GM23338 (cell line): ENCODE measurements around the gene COMMD8. TPM values are rescaled to one million over a fixed set of nuclear protein-coding genes. Genes with fewer than 3 reads are reported as not detected.

Experiments used
- ATAC-seq: fragments of 200-7000 bp; cut with Tn5 transposase; 3 replicates; pipeline ENCODE4 v1.9.1; 2020
- DNase-seq: peaks from one replicate; pipeline ENCODE4 v3.0.0-alpha.2; 2015; ENCODE audit warnings: low spot score
- H2AFZ ChIP-seq: fragments of 200-600 bp; sonication (generic); 2 replicates; pipeline ENCODE4 v1.8.0; 2016; ENCODE audit warnings: antibody characterized with exemption, mild to moderate bottlenecking, moderate library complexity
- H3F3A ChIP-seq: fragments of 200-600 bp; sonication (generic); replicated peaks from 2 replicates; pipeline ENCODE4 v1.8.0; 2017; ENCODE audit warnings: antibody characterized with exemption, mixed run types, low read depth
- H3K27ac ChIP-seq: fragments of 200-600 bp; sonication (generic); 2 replicates; pipeline ENCODE4 v1.6.1; 2016; ENCODE audit warnings: low read depth
- H3K27me3 ChIP-seq: fragments of 200-600 bp; sonication (generic); 2 replicates; pipeline ENCODE4 v1.8.0; 2016; ENCODE audit warnings: mild to moderate bottlenecking, mixed run types, moderate library complexity; ENCODE audit not compliant: insufficient read depth
- H3K36me3 ChIP-seq: fragments of 200-600 bp; sonication (generic); 2 replicates; pipeline ENCODE4 v1.8.0; 2016; ENCODE audit warnings: mild to moderate bottlenecking; ENCODE audit not compliant: insufficient read depth
- H3K4me1 ChIP-seq: fragments of 200-600 bp; sonication (generic); 2 replicates; pipeline ENCODE4 v1.8.0; 2016; ENCODE audit warnings: mild to moderate bottlenecking, moderate library complexity; ENCODE audit not compliant: insufficient read depth
- H3K4me2 ChIP-seq: fragments of 200-600 bp; sonication (generic); 2 replicates; pipeline ENCODE4 v1.7.1; 2017; ENCODE audit warnings: mixed run types
- H3K4me3 ChIP-seq: fragments of 200-600 bp; sonication (generic); 2 replicates; pipeline ENCODE4 v1.6.1; 2016; ENCODE audit warnings: mixed run types
- H3K79me2 ChIP-seq: fragments of 200-600 bp; sonication (generic); replicated peaks from 2 replicates; pipeline ENCODE4 v1.8.0; 2017; ENCODE audit warnings: mild to moderate bottlenecking; ENCODE audit not compliant: insufficient read depth
- H3K9me2 ChIP-seq: fragments of 200-600 bp; sonication (generic); 2 replicates; pipeline ENCODE4 v1.8.0; 2017; ENCODE audit not compliant: insufficient read depth
- H4K20me1 ChIP-seq: fragments of 200-600 bp; sonication (generic); replicated peaks from 2 replicates; pipeline ENCODE4 v1.8.0; 2017; ENCODE audit warnings: mild to moderate bottlenecking; ENCODE audit not compliant: insufficient read depth
- H3K27ac Mint-ChIP-seq: 2 replicates; pipeline ENCODE4 v1.8.0; 2020; ENCODE audit warnings: inconsistent platforms, mild to moderate bottlenecking, moderate library complexity, mixed read lengths
- H3K27me3 Mint-ChIP-seq: 3 replicates; pipeline ENCODE4 v1.8.0; 2022; ENCODE audit warnings: low read depth, mild to moderate bottlenecking, moderate library complexity, mixed read lengths, inconsistent platforms; ENCODE audit not compliant: insufficient read depth, poor library complexity
- H3K36me3 Mint-ChIP-seq: 3 replicates; pipeline ENCODE4 v1.8.0; 2021; ENCODE audit warnings: low read depth, mild to moderate bottlenecking, inconsistent platforms, moderate library complexity, mixed read lengths
- H3K4me1 Mint-ChIP-seq: 3 replicates; pipeline ENCODE4 v1.8.0; 2020; ENCODE audit warnings: mild to moderate bottlenecking, inconsistent platforms, mixed read lengths
- H3K4me3 Mint-ChIP-seq: 3 replicates; pipeline ENCODE4 v1.8.0; 2021; ENCODE audit warnings: moderate library complexity, mild to moderate bottlenecking, inconsistent platforms, mixed read lengths
- H3K9me3 Mint-ChIP-seq: 3 replicates; pipeline ENCODE4 v1.8.0; 2020; ENCODE audit warnings: moderate library complexity, mild to moderate bottlenecking, inconsistent platforms, mixed read lengths
- CREB1 ChIP-seq: fragments of 250-450 bp; sonication (Bioruptor Pico); IDR thresholded peaks from 2 replicates; pipeline ENCODE4 v1.5.0; 2020; ENCODE audit warnings: low read depth, mild to moderate bottlenecking, moderate library complexity
- EZH2 ChIP-seq: fragments of 200-600 bp; sonication (generic); IDR thresholded peaks from one replicate; pipeline ENCODE4 v1.8.0; 2017; ENCODE audit warnings: antibody characterized with exemption, mild to moderate bottlenecking, low read depth; ENCODE audit not compliant: unreplicated experiment
- EZH2phosphoT487 ChIP-seq: fragments of 200-600 bp; sonication (generic); IDR thresholded peaks from one replicate; pipeline ENCODE4 v1.8.1; 2018; ENCODE audit warnings: antibody characterized with exemption; ENCODE audit not compliant: unreplicated experiment
- JUNB ChIP-seq: IDR thresholded peaks from one replicate; pipeline ENCODE4 v1.6.1; 2016; ENCODE audit warnings: antibody characterized with exemption; ENCODE audit not compliant: unreplicated experiment
- NANOG ChIP-seq: IDR thresholded peaks from 2 replicates; pipeline ENCODE4 v1.6.1; 2016; ENCODE audit warnings: antibody characterized with exemption, borderline replicate concordance
- POLR2AphosphoS5 ChIP-seq: IDR thresholded peaks from 2 replicates; pipeline ENCODE4 v1.6.1; 2016; ENCODE audit warnings: antibody characterized with exemption, low read depth
- STAT1 ChIP-seq: IDR thresholded peaks from one replicate; pipeline ENCODE4 v1.6.1; 2016; ENCODE audit warnings: antibody characterized with exemption; ENCODE audit not compliant: unreplicated experiment
- ZNF114 ChIP-seq: fragments of 250-450 bp; sonication (Bioruptor Pico); IDR thresholded peaks from 2 replicates; pipeline ENCODE4 v1.5.0; 2020; ENCODE audit warnings: mild to moderate bottlenecking, moderate library complexity
- ZNF331 ChIP-seq: fragments of 250-450 bp; sonication (Bioruptor Pico); IDR thresholded peaks from 2 replicates; pipeline ENCODE4 v1.5.0; 2020; ENCODE audit warnings: low read depth, mild to moderate bottlenecking, moderate library complexity
- ZNF462 ChIP-seq: fragments of 250-450 bp; sonication (Bioruptor Pico); IDR thresholded peaks from 2 replicates; pipeline ENCODE4 v1.5.0; 2020; ENCODE audit warnings: mild to moderate bottlenecking, moderate library complexity
- polyA plus RNA-seq: library from polyadenylated mRNA; unstranded; fragments of >200 nt; fragmentation: Nextera tagmentation; extraction: Ambion mirVana; gene quantifications from 2 replicates; pipeline ENCODE4 v1.2.1, GENCODE V29; 2016
- total RNA-seq: library from RNA; depleted of rRNA; stranded (reverse); fragments of >200 nt; shearing (Covaris generic); gene quantifications from 2 replicates; pipeline ENCODE4 v1.2.3, GENCODE V29; 2014
- TF ChIP-seq, protein P1 (sequence below): IDR thresholded peaks from one replicate; pipeline ENCODE4 v1.6.1; 2018; ENCODE audit warnings: antibody characterized with exemption; ENCODE audit not compliant: unreplicated experiment
- TF ChIP-seq, protein P2 (sequence below), 2 experiments: fragments of 200-600 bp in 1 of 2; sonication (generic) in 1 of 2; conservative IDR thresholded peaks; 2 replicates each; pipeline versions ENCODE4 v1.5.1 to v1.6.1; 2016 to 2017; ENCODE audit warnings: antibody characterized with exemption in 2 of 2, low read depth in 2 of 2, mild to moderate bottlenecking in 2 of 2, moderate library complexity in 1 of 2
- TF ChIP-seq, protein P3 (sequence below): IDR thresholded peaks from 2 replicates; pipeline ENCODE4 v1.6.1; 2016; ENCODE audit warnings: antibody characterized with exemption

COMMD8 gene
- total and polyA plus RNA-seq, 2 experiments from 2014 or later: 8.4 to 20.6 TPM

DNA sequence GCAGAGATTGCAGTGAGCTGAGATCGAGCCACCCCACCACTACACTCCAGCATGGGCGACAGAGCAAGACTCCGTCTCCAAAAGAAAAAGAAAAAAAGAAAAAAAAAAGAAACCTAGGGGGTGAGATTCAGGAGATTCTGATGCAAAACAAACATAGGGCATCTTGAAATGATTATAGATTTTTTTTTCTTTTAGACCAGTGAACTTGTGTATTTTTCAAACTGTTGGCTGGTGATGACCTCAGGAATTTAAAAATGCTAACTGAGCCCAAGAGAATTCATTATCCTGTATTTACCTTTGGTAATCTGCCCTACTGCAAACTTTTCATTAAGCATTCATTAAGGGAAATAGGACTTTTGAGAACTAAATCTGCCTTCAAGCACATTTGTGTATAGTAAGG, 42.2 kb upstream of the COMMD8 start:
- Mint-ChIP-seq H3K27ac (no peak overlapping the region), H3K9me3 (no peaks in the 10 kb centered on the region)

More for the DNA sequence above, 42.2 kb upstream of the COMMD8 start:
- Mint-ChIP-seq H3K4me3 (no peak overlapping the region), H3K36me3 (no peaks in the 10 kb centered on the region), H3K27me3 (no peaks in the 10 kb centered on the region), H3K4me1 (peaks cover 14% of the 10 kb centered on the region; the same call in 2 of the 3 replicates)
- Histone ChIP-seq H3K27me3 (no peaks in the 10 kb centered on the region), H3K79me2 (no peaks in the 10 kb centered on the region), H3K36me3 (no peaks in the 10 kb centered on the region), H3K4me3 (no peak overlapping the region), H3K27ac (no peak overlapping the region), H2AFZ (no peak overlapping the region), H3K4me1 (peaks cover 10% of the 10 kb centered on the region), H3K9me2 (0 out of 2 replicates have a peak, but pooled peaks cover 5% of the 10 kb centered on the region), H4K20me1 (no peaks in the 10 kb centered on the region), H3K4me2 (no peak overlapping the region), H3F3A (no peaks in the 10 kb centered on the region)
- TF ChIP-seq NANOG: no peak
- TF ChIP-seq JUNB: no peak
- TF ChIP-seq CREB1 (CRISPR knock-in tag): no peak
- TF ChIP-seq, protein P1, sequence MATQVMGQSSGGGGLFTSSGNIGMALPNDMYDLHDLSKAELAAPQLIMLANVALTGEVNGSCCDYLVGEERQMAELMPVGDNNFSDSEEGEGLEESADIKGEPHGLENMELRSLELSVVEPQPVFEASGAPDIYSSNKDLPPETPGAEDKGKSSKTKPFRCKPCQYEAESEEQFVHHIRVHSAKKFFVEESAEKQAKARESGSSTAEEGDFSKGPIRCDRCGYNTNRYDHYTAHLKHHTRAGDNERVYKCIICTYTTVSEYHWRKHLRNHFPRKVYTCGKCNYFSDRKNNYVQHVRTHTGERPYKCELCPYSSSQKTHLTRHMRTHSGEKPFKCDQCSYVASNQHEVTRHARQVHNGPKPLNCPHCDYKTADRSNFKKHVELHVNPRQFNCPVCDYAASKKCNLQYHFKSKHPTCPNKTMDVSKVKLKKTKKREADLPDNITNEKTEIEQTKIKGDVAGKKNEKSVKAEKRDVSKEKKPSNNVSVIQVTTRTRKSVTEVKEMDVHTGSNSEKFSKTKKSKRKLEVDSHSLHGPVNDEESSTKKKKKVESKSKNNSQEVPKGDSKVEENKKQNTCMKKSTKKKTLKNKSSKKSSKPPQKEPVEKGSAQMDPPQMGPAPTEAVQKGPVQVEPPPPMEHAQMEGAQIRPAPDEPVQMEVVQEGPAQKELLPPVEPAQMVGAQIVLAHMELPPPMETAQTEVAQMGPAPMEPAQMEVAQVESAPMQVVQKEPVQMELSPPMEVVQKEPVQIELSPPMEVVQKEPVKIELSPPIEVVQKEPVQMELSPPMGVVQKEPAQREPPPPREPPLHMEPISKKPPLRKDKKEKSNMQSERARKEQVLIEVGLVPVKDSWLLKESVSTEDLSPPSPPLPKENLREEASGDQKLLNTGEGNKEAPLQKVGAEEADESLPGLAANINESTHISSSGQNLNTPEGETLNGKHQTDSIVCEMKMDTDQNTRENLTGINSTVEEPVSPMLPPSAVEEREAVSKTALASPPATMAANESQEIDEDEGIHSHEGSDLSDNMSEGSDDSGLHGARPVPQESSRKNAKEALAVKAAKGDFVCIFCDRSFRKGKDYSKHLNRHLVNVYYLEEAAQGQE: no peak
- TF ChIP-seq EZH2: no peak
- TF ChIP-seq, protein P2, sequence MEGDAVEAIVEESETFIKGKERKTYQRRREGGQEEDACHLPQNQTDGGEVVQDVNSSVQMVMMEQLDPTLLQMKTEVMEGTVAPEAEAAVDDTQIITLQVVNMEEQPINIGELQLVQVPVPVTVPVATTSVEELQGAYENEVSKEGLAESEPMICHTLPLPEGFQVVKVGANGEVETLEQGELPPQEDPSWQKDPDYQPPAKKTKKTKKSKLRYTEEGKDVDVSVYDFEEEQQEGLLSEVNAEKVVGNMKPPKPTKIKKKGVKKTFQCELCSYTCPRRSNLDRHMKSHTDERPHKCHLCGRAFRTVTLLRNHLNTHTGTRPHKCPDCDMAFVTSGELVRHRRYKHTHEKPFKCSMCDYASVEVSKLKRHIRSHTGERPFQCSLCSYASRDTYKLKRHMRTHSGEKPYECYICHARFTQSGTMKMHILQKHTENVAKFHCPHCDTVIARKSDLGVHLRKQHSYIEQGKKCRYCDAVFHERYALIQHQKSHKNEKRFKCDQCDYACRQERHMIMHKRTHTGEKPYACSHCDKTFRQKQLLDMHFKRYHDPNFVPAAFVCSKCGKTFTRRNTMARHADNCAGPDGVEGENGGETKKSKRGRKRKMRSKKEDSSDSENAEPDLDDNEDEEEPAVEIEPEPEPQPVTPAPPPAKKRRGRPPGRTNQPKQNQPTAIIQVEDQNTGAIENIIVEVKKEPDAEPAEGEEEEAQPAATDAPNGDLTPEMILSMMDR (conservative IDR thresholded peaks at IDR 0.05; ENCODE audit: low read depth in 2 of 2): no peak
- no peak for TF ChIP-seq ZNF462 (CRISPR knock-in tag)
- TF ChIP-seq, protein P3, sequence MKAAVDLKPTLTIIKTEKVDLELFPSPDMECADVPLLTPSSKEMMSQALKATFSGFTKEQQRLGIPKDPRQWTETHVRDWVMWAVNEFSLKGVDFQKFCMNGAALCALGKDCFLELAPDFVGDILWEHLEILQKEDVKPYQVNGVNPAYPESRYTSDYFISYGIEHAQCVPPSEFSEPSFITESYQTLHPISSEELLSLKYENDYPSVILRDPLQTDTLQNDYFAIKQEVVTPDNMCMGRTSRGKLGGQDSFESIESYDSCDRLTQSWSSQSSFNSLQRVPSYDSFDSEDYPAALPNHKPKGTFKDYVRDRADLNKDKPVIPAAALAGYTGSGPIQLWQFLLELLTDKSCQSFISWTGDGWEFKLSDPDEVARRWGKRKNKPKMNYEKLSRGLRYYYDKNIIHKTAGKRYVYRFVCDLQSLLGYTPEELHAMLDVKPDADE: no peak
- no peak for TF ChIP-seq EZH2phosphoT487
- TF ChIP-seq ZNF114 (CRISPR knock-in tag): no peak
- no peak for TF ChIP-seq ZNF331 (CRISPR knock-in tag)
- no peak for TF ChIP-seq STAT1
- no peak for TF ChIP-seq POLR2AphosphoS5
- DNase-seq (no peak), ATAC-seq (no peak)
